GM12878 (cell line): Measurements from ENCODE around the gene MLXIP. TPM values are rescaled to one million over a fixed set of nuclear protein-coding genes. Genes with fewer than 3 reads are reported as not detected.
"Not testable (repeated sequence)": the region's sequence is repeated elsewhere in the genome, so short reads cannot be mapped to it uniquely, and the experiment has no call there.

Experiments used
- ATAC-seq: fragments of 200-7000 bp; cut with Tn5 transposase; 3 replicates; pipeline ENCODE4 v1.9.1; 2020; ENCODE audit warnings: mild to moderate bottlenecking, moderate library complexity
- BruUV-seq: library from RNA; stranded (reverse); fragments of 400-500 nt; replicated peaks from 2 replicates; lab custom pipeline; 2021; lab: Mats Ljungman, UMichigan
- CTCF ChIA-PET: fragments of 300-600 bp; sonication (Branson Sonifier 250); formaldehyde crosslinking; extraction: SDS; loops from one replicate; lab custom pipeline; 2021; ENCODE audit warnings: inconsistent platforms; lab: Yijun Ruan, JAX
- POLR2A ChIA-PET: fragments of 350-600 bp; formaldehyde crosslinking; extraction: SDS; loops from one replicate; lab custom pipeline; 2021; ENCODE audit warnings: inconsistent platforms; lab: Charles Lee
- RAD21 ChIA-PET: fragments of 300-600 bp; sonication (Branson Sonifier 250); formaldehyde crosslinking; loops from one replicate; lab custom pipeline; 2023; ENCODE audit warnings: antibody characterized with exemption; ENCODE audit not compliant: unreplicated experiment; lab: Charles Lee
- SMC1A ChIA-PET: fragments of 300-600 bp; sonication (Branson Sonifier 250); formaldehyde crosslinking; loops from one replicate; lab custom pipeline; 2023; ENCODE audit not compliant: unreplicated experiment, uncharacterized antibody; lab: Charles Lee
- DNase-seq: peaks from one replicate; pipeline ENCODE4 v3.0.0-alpha.2; 2011; ENCODE audit warnings: low read depth, low spot score
- FAIRE-seq: peaks from 3 replicates; lab custom pipeline; 2011; peaks lifted over from hg19 to GRCh38; lab: Jason Lieb, UNC
- H2AFZ ChIP-seq: 2 replicates; pipeline ENCODE4 v1.6.0; 2011; ENCODE audit warnings: low read depth, low read length, control low read depth; ENCODE audit not compliant: control insufficient read depth
- H3K27ac ChIP-seq: 2 replicates; pipeline ENCODE4 v1.5.1; 2011; ENCODE audit warnings: control low read depth; ENCODE audit not compliant: control insufficient read depth, insufficient read depth
- H3K27me3 ChIP-seq, 2 experiments: replicated peaks in 1 of 2; 2 replicates each; pipeline versions ENCODE4 v1.6.0 to v1.6.1; 2011; ENCODE audit warnings: low read length in 1 of 2; ENCODE audit not compliant: control insufficient read depth in 2 of 2, insufficient read depth in 2 of 2
- H3K36me3 ChIP-seq, 2 experiments: 2 replicates each; pipeline ENCODE4 v1.5.1; 2011; ENCODE audit warnings: low read length in 1 of 2; ENCODE audit not compliant: control insufficient read depth in 2 of 2, insufficient read depth in 2 of 2
- H3K4me1 ChIP-seq: 2 replicates; pipeline ENCODE4 v1.6.1; 2011; ENCODE audit warnings: mild to moderate bottlenecking, low read length, moderate library complexity, mixed read lengths; ENCODE audit not compliant: control insufficient read depth, insufficient read depth
- H3K4me2 ChIP-seq: 2 replicates; pipeline ENCODE4 v1.6.0; 2011; ENCODE audit warnings: control low read depth; ENCODE audit not compliant: control insufficient read depth, insufficient read depth
- H3K4me3 ChIP-seq: fragments of 200-600 bp; sonication (generic); 2 replicates; pipeline ENCODE4 v1.5.1; 2016
- H3K79me2 ChIP-seq: 2 replicates; pipeline ENCODE4 v1.6.0; 2011; ENCODE audit warnings: low read length; ENCODE audit not compliant: control insufficient read depth, insufficient read depth
- H3K9ac ChIP-seq: 2 replicates; pipeline ENCODE4 v1.8.0; 2011; ENCODE audit warnings: low read length, control low read depth, mixed read lengths; ENCODE audit not compliant: control insufficient read depth, insufficient read depth
- H3K9me3 ChIP-seq: replicated peaks from 3 replicates; pipeline ENCODE4 v1.5.1; 2011; ENCODE audit warnings: mild to moderate bottlenecking, low read length; ENCODE audit not compliant: control insufficient read depth, insufficient read depth
- H4K20me1 ChIP-seq: 2 replicates; pipeline ENCODE4 v1.6.0; 2011; ENCODE audit not compliant: control insufficient read depth, insufficient read depth
- BCLAF1 ChIP-seq: fragments of 450-650 bp; IDR thresholded peaks from 2 replicates; pipeline ENCODE4 v1.6.1; 2017; ENCODE audit warnings: antibody characterized with exemption, mild to moderate bottlenecking, moderate library complexity
- CHD2 ChIP-seq: IDR thresholded peaks from 2 replicates; pipeline ENCODE4 v1.6.1; 2011; ENCODE audit warnings: low read depth, low read length, improper control_type of control experiment, borderline replicate concordance
- ELK1 ChIP-seq: IDR thresholded peaks from 2 replicates; pipeline ENCODE4 v1.6.1; 2012; ENCODE audit warnings: low read depth, low read length, improper control_type of control experiment
- GABPA ChIP-seq: IDR thresholded peaks from 2 replicates; pipeline ENCODE4 v1.6.1; 2014; ENCODE audit warnings: antibody characterized with exemption, low read depth, mild to moderate bottlenecking, inconsistent platforms
- HSF1 ChIP-seq: fragments of 150-350 bp; IDR thresholded peaks from 2 replicates; pipeline ENCODE4 v1.6.1; 2014; ENCODE audit warnings: mild to moderate bottlenecking, low read depth, low read length
- POLR2A ChIP-seq: IDR thresholded peaks from 2 replicates; pipeline ENCODE4 v1.6.1; 2011; ENCODE audit warnings: low read depth, mild to moderate bottlenecking, low read length
- SMAD5 ChIP-seq: IDR thresholded peaks from 2 replicates; pipeline ENCODE4 v1.6.1; 2016; ENCODE audit warnings: antibody characterized with exemption, low read depth
- TAF1 ChIP-seq: IDR thresholded peaks from 2 replicates; pipeline ENCODE4 v1.6.1; 2011; ENCODE audit warnings: mild to moderate bottlenecking, low read depth, low read length, borderline replicate concordance
- ZBTB4 ChIP-seq: fragments of 450-650 bp; formaldehyde crosslinking; IDR thresholded peaks from 2 replicates; pipeline ENCODE4 v1.4.0; 2022; ENCODE audit warnings: mild to moderate bottlenecking, moderate library complexity
- whole genome bisulfite sequencing: methylation state at CpG from one replicate; pipeline ENCODE4 v1.1.6; 2016; ENCODE audit warnings: low lambda C conversion rate; ENCODE audit not compliant: insufficient replicate concordance, insufficient coverage; ENCODE audit errors: missing lambda C conversion rate; 5-methylcytosine and 5-hydroxymethylcytosine counted together
- in situ Hi-C: fragments of 300-500 bp; cut with MboI; formaldehyde crosslinking; loops from 9 replicates; pipeline ENCODE4 v1.14.3; 2018; ENCODE audit warnings: mixed read lengths
- intact Hi-C: fragments of 100-400 bp; cut with micrococcal nuclease; formaldehyde crosslinking; loops from one replicate; pipeline ENCODE4 v1.14.2; 2022; ENCODE audit not compliant: unreplicated experiment
- polyA plus RNA-seq, 11 experiments: library from polyadenylated mRNA; depleted of rRNA in 4 of 11; unstranded in 6 of 11; stranded (reverse) in 5 of 11; fragments of >200 nt; fragmentation: Nextera tagmentation in 4 of 11; fragmentation: Illumina TruSeq in 1 of 11; extraction: Ambion mirVana in 4 of 11; extraction: Trizol in 1 of 11; gene quantifications; 1 replicate in 1 of 11; 2 replicates in 10 of 11; pipeline versions ENCODE4 v1.2.1 to v1.2.3, GENCODE V29; 2011 to 2016; ENCODE audit warnings: inconsistent platforms in 2 of 11, missing spikeins in 2 of 11, low read depth in 1 of 11
- total RNA-seq, 4 experiments: library from RNA; depleted of rRNA in 3 of 4; stranded (reverse); fragments of >200 nt in 3 of 4; fragmentation: Illumina TruSeq in 1 of 4; extraction: Trizol in 1 of 4; gene quantifications; 2 replicates each; pipeline versions ENCODE4 v1.2.1 to v1.2.3, GENCODE V29; 2013 to 2021

Gene MLXIP
- total and polyA plus RNA-seq, 10 of the 15 experiments (the other 5 are each of a cell fraction or from before 2014, with no cell fraction given), result 1.1 to 23.7 (median 7.0) TPM

- TF ChIP-seq ZBTB4 (CRISPR knock-in tag), result no peak
- TF ChIP-seq HSF1, result no peak
- no peak for TF ChIP-seq TAF1
- TF ChIP-seq CHD2, result no peak
- no peak for TF ChIP-seq POLR2A
- TF ChIP-seq BCLAF1, result no peak
- TF ChIP-seq GABPA, result no peak
- TF ChIP-seq SMAD5, result no peak
- TF ChIP-seq ELK1, result no peak
These were observed 37.8 kb upstream of the MLXIP start (continued) for GRCh38 chr12:122040579-122041386.

- in situ Hi-C loops, H3K9ac ChIP-seq, intact Hi-C loops, H3K4me3 ChIP-seq, H4K20me1 ChIP-seq, RAD21 ChIA-PET, DNase-seq, SMC1A ChIA-PET, BruUV-seq, H3K9me3 ChIP-seq, FAIRE-seq, POLR2A ChIA-PET, CTCF ChIA-PET, H3K27ac ChIP-seq, H2AFZ ChIP-seq, ATAC-seq, H3K4me2 ChIP-seq, H3K79me2 ChIP-seq, H3K4me1 ChIP-seq, H3K36me3 ChIP-seq, H3K27me3 ChIP-seq: not testable (repeated sequence)
- WGBS, result 99% methylated on average over 3 of the region's 3 CpGs
These were observed 37.1 kb upstream of the MLXIP start for GRCh38 chr12:122041458-122041857.
